DND-41 (cell line): ENCODE results near the gene OXT.
"Not testable (repeated sequence)": the region's sequence is repeated elsewhere in the genome, so short reads cannot be mapped to it uniquely, and the experiment has no call there.

Experiments
- ATAC-seq: fragments of 200-7000 bp; cut with Tn5 transposase; 3 replicates; pipeline ENCODE4 v1.9.1; 2021; ENCODE audit warnings: low read depth; ENCODE audit not compliant: insufficient read depth
- DNase-seq: peaks from one replicate; pipeline ENCODE4 v3.0.0-alpha.2; 2020
- H2AFZ ChIP-seq: 2 replicates; pipeline ENCODE4 v1.6.0; 2012; ENCODE audit warnings: low read depth, low read length
- H3K27ac ChIP-seq: 2 replicates; pipeline ENCODE4 v1.5.1; 2012; ENCODE audit warnings: low read length, inconsistent platforms
- H3K27me3 ChIP-seq: fragments of 200-600 bp; sonication (generic); 2 replicates; pipeline ENCODE4 v1.6.0; 2012; ENCODE audit warnings: low read length, mild to moderate bottlenecking, inconsistent platforms; ENCODE audit not compliant: insufficient read depth, poor library complexity
- H3K36me3 ChIP-seq: 2 replicates; pipeline ENCODE4 v1.5.1; 2012; ENCODE audit warnings: low read length, inconsistent platforms; ENCODE audit not compliant: insufficient read depth
- H3K4me1 ChIP-seq: 2 replicates; pipeline ENCODE4 v1.5.1; 2012; ENCODE audit warnings: mild to moderate bottlenecking, low read length; ENCODE audit not compliant: insufficient read depth
- H3K4me2 ChIP-seq: 2 replicates; pipeline ENCODE4 v1.6.0; 2012; ENCODE audit warnings: mild to moderate bottlenecking, moderate library complexity, low read length, inconsistent platforms; ENCODE audit not compliant: insufficient read depth
- H3K4me3 ChIP-seq, 2 experiments: fragments of 200-600 bp in 1 of 2; shearing (Covaris generic) in 1 of 2; 2 replicates each; pipeline ENCODE4 v1.5.1; 2012 to 2016; ENCODE audit warnings: inconsistent platforms in 2 of 2, low read length in 2 of 2, mild to moderate bottlenecking in 2 of 2, low read depth in 1 of 2, moderate library complexity in 1 of 2
- H3K79me2 ChIP-seq: 2 replicates; pipeline ENCODE4 v1.6.0; 2012; ENCODE audit warnings: low read length, inconsistent platforms; ENCODE audit not compliant: insufficient read depth
- H3K9ac ChIP-seq: 2 replicates; pipeline ENCODE4 v1.6.0; 2012; ENCODE audit warnings: low read depth, mild to moderate bottlenecking, inconsistent platforms, low read length, moderate library complexity
- H3K9me3 ChIP-seq: 2 replicates; pipeline ENCODE4 v1.5.1; 2012; ENCODE audit warnings: low read length, moderate library complexity, mild to moderate bottlenecking, inconsistent platforms; ENCODE audit not compliant: insufficient read depth, severe bottlenecking
- H4K20me1 ChIP-seq: 2 replicates; pipeline ENCODE4 v1.6.0; 2012; ENCODE audit warnings: low read length; ENCODE audit not compliant: insufficient read depth
- CTCF ChIP-seq: IDR thresholded peaks from 2 replicates; pipeline ENCODE4 v1.5.1; 2012; ENCODE audit warnings: borderline replicate concordance, low read length, moderate library complexity, mild to moderate bottlenecking; ENCODE audit not compliant: poor library complexity, severe bottlenecking; ENCODE audit errors: extremely low read depth
- EZH2 ChIP-seq: IDR thresholded peaks from 3 replicates; pipeline ENCODE4 v1.6.1; 2012; ENCODE audit warnings: borderline replicate concordance, low read depth, mild to moderate bottlenecking, moderate library complexity, low read length, inconsistent platforms; ENCODE audit not compliant: severe bottlenecking

The OXT gene

GRCh38 chr20:3074812-3075211 lies 3.4 kb downstream of the OXT start:
- Histone ChIP-seq H3K79me2 (no peaks in the 10 kb centered on the region), H3K27ac (no peak overlapping the region), H4K20me1 (no peaks in the 10 kb centered on the region), H3K4me2 (no peak overlapping the region), H3K4me3 (no peak overlapping the region), H3K27me3 (peaks cover 3% of the 10 kb centered on the region), H2AFZ (no peak overlapping the region), H3K9ac (no peak overlapping the region), H3K36me3 (no peaks in the 10 kb centered on the region), H3K4me1 (no peaks in the 10 kb centered on the region), H3K9me3 (no peaks in the 10 kb centered on the region)
- TF ChIP-seq EZH2, result no peak
- no peak for TF ChIP-seq CTCF
- ATAC-seq, result no peak
- no peak for DNase-seq

- not testable (repeated sequence) for H3K27ac ChIP-seq, ATAC-seq, H3K27me3 ChIP-seq
Observed at GRCh38 chr20:3075315-3075714, 3.9 kb downstream of the OXT start.

GRCh38 chr20:3077618-3078134 lies 6.3 kb downstream of the OXT start:
- H3K4me2 ChIP-seq, result no peak overlapping the region

More at GRCh38 chr20:3075315-3075714, 3.9 kb downstream of the OXT start:
- not testable (repeated sequence) for H3K9me3 ChIP-seq, H3K79me2 ChIP-seq, H3K4me1 ChIP-seq, H3K9ac ChIP-seq, H2AFZ ChIP-seq, H3K4me3 ChIP-seq, H3K36me3 ChIP-seq, H3K4me2 ChIP-seq, H4K20me1 ChIP-seq, DNase-seq

GRCh38 chr20:3080939-3081388 lies 9.5 kb downstream of the OXT start:
- H3K4me3 ChIP-seq, result no peak overlapping the region
- H3K4me2 ChIP-seq, result no peak overlapping the region
- H2AFZ ChIP-seq, result no peak overlapping the region
- H3K9ac ChIP-seq, result no peak overlapping the region
- TF ChIP-seq CTCF (no peak), EZH2 (no peak)
- peaks cover 3% of the 10 kb centered on the region for H3K27me3 ChIP-seq
- no peaks in the 10 kb centered on the region for H3K36me3 ChIP-seq
- no peak overlapping the region for H3K27ac ChIP-seq
- H3K79me2 ChIP-seq, result no peaks in the 10 kb centered on the region
- H3K4me1 ChIP-seq, result no peaks in the 10 kb centered on the region
- no peak for DNase-seq
- ATAC-seq, result no peak
- no peaks in the 10 kb centered on the region; the same call in none of the 2 replicates for H4K20me1 ChIP-seq
- H3K9me3 ChIP-seq, result no peaks in the 10 kb centered on the region

More at GRCh38 chr20:3077618-3078134, 6.3 kb downstream of the OXT start:
- no peak overlapping the region for H3K9ac ChIP-seq
- peaks cover 3% of the 10 kb centered on the region for H3K27me3 ChIP-seq
- DNase-seq, result no peak
- no peaks in the 10 kb centered on the region for H3K4me1 ChIP-seq
- TF ChIP-seq EZH2, result no peak
- TF ChIP-seq CTCF, result no peak
- no peaks in the 10 kb centered on the region for H3K79me2 ChIP-seq
- no peak overlapping the region for H2AFZ ChIP-seq
- no peaks in the 10 kb centered on the region; the same call in 1 of the 2 replicates for H4K20me1 ChIP-seq
- no peak overlapping the region for H3K4me3 ChIP-seq
- 0 out of 3 replicates have a peak, but pooled peaks have one; percentile 29 for ATAC-seq
- H3K27ac ChIP-seq, result no peak overlapping the region
- H3K9me3 ChIP-seq, result no peaks in the 10 kb centered on the region
- no peaks in the 10 kb centered on the region for H3K36me3 ChIP-seq
